Motor neuron (in vitro differentiated cells): ENCODE results near the gene ALDH6A1. TPM values are rescaled to one million over a fixed set of nuclear protein-coding genes. Genes with fewer than 3 reads are reported as not detected.

ENCODE experiments used
- total RNA-seq, 8 experiments: library from RNA; unstranded; fragments of 300-600 nt; gene quantifications; 2 replicates each; pipeline versions ENCODE4 v1.2.3 to v1.2.4, GENCODE V29; 2022

Gene ALDH6A1
- total RNA-seq, 8 experiments from 2014 or later = 7.6 to 28.2 (median 9.6) TPM

Other genes starting within 250 kb of the ALDH6A1 start
- 10 to 100 TPM in 4 of 8 experiments, 1 to 10 TPM in 4; 6.2 to 26.9 (median 13.0) TPM for gene PTGR2, start 232.6 kb downstream of the ALDH6A1 start, total RNA-seq
- gene ZNF410, start 197.6 kb downstream of the ALDH6A1 start, total RNA-seq = 10 to 100 TPM; 32.8 to 63.6 (median 41.4) TPM
- gene FAM161B, start 134.4 kb downstream of the ALDH6A1 start, total RNA-seq = 10 to 100 TPM in 4 of 8 experiments, 1 to 10 TPM in 4; 3.5 to 17.6 (median 9.4) TPM
- gene COQ6, start 134.2 kb downstream of the ALDH6A1 start, total RNA-seq = 10 to 100 TPM; 13.1 to 29.4 (median 19.1) TPM
- 10 to 100 TPM in 4 of 8 experiments, 1 to 10 TPM in 4; 5.1 to 32.0 (median 9.5) TPM for gene ENTPD5, start 65.2 kb downstream of the ALDH6A1 start, total RNA-seq
- 10 to 100 TPM in 4 of 8 experiments, 1 to 10 TPM in 4; 4.0 to 38.2 (median 9.8) TPM for gene BBOF1, start 65.1 kb downstream of the ALDH6A1 start, total RNA-seq
- 10 to 100 TPM in 5 of 8 experiments, 1 to 10 TPM in 3; 7.2 to 19.2 (median 10.5) TPM for gene LIN52, start 503 bp upstream of the ALDH6A1 start, total RNA-seq
- 10 to 100 TPM in 3 of 8 experiments, 1 to 10 TPM in 1, under 1 TPM in 2, not detected in 2; 0.10 to 27.9 (median 9.5) TPM for gene VSX2, start 155.0 kb upstream of the ALDH6A1 start, total RNA-seq
- 10 to 100 TPM; 39.3 to 75.6 (median 58.0) TPM for gene ABCD4, start 218.5 kb upstream of the ALDH6A1 start, total RNA-seq